Karpas-422 (cell line): ENCODE results near the gene RGS9BP. TPM values are rescaled to one million over a fixed set of nuclear protein-coding genes. Genes with fewer than 3 reads are reported as not detected.

Experiments used
- DNase-seq: peaks from one replicate; pipeline ENCODE4 v3.0.0-alpha.2; 2015
- H2AFZ ChIP-seq: fragments of 200-600 bp; sonication (generic); 2 replicates; pipeline ENCODE4 v1.6.1; 2014; ENCODE audit warnings: antibody characterized with exemption, low read length, mixed read lengths
- H3K27ac ChIP-seq: fragments of 200-600 bp; sonication (generic); 2 replicates; pipeline ENCODE4 v1.5.1; 2014; ENCODE audit warnings: mild to moderate bottlenecking, low read length, moderate library complexity
- H3K27me3 ChIP-seq: fragments of 200-600 bp; sonication (generic); 2 replicates; pipeline ENCODE4 v1.6.1; 2014; ENCODE audit warnings: low read length, mixed read lengths
- H3K36me3 ChIP-seq: fragments of 200-600 bp; sonication (generic); 2 replicates; pipeline ENCODE4 v1.6.1; 2014; ENCODE audit warnings: low read length, mixed read lengths; ENCODE audit not compliant: insufficient read depth
- H3K4me1 ChIP-seq: fragments of 200-600 bp; sonication (generic); 2 replicates; pipeline ENCODE4 v1.6.1; 2014; ENCODE audit warnings: mild to moderate bottlenecking, low read length, mixed read lengths
- H3K4me2 ChIP-seq: fragments of 200-600 bp; sonication (generic); 2 replicates; pipeline ENCODE4 v1.6.1; 2014; ENCODE audit warnings: low read length, low read depth, mild to moderate bottlenecking; ENCODE audit not compliant: poor library complexity, severe bottlenecking
- H3K4me3 ChIP-seq: fragments of 200-600 bp; sonication (generic); 2 replicates; pipeline ENCODE4 v1.5.1; 2014; ENCODE audit warnings: mild to moderate bottlenecking, antibody characterized with exemption, low read length, mixed read lengths
- H3K79me2 ChIP-seq: fragments of 200-600 bp; sonication (generic); 2 replicates; pipeline ENCODE4 v1.6.1; 2014; ENCODE audit warnings: mild to moderate bottlenecking, low read length, mixed read lengths
- H3K9ac ChIP-seq: fragments of 200-600 bp; sonication (generic); 2 replicates; pipeline ENCODE4 v1.6.0; 2014; ENCODE audit warnings: low read length
- H3K9me2 ChIP-seq: fragments of 200-600 bp; sonication (generic), shearing (Covaris generic); replicated peaks from 2 replicates; pipeline ENCODE4 v1.6.0; 2014; ENCODE audit warnings: mild to moderate bottlenecking, low read length, moderate library complexity; ENCODE audit not compliant: insufficient read depth
- H3K9me3 ChIP-seq: fragments of 300-700, 200-600 bp; sonication (generic); 2 replicates; pipeline ENCODE4 v1.6.1; 2014; ENCODE audit warnings: low read length, mixed read lengths
- H4K20me1 ChIP-seq: fragments of 200-600 bp; sonication (generic); 2 replicates; pipeline ENCODE4 v1.6.1; 2014; ENCODE audit warnings: mild to moderate bottlenecking, antibody characterized with exemption, low read length, low read depth; ENCODE audit not compliant: insufficient read depth
- total RNA-seq: library from RNA; depleted of rRNA; stranded (reverse); fragments of >200 nt; shearing (Covaris generic); gene quantifications from 2 replicates; pipeline ENCODE4 v1.2.3, GENCODE V29; 2014; ENCODE audit warnings: low replicate concordance

RGS9BP gene
- total RNA-seq, 1 experiment from 2014 or later = not detected

DNA sequence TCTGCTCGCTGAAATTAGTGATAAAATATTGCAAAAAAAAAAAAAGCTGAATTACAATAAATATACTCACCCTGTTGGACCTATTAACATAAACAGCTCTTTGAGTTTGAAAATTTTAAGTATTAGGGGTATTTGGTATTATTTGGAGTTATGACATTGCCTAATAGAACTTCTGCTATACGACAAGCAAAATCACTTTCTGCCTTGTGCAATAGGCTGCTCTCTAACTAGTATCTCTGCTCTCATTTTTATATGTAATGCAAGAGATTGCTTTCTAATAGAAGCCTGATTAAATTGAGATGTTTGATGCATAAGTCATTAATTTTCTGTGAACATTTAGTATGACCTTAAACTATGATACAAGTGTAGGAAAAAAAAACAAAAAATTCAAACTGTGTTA is 5.3 kb downstream of the RGS9BP start:
- Histone ChIP-seq H3K27me3 (no peaks in the 10 kb centered on the region), H3K36me3 (no peaks in the 10 kb centered on the region), H3K4me2 (no peak overlapping the region), H3K4me3 (no peak overlapping the region), H3K27ac (no peak overlapping the region), H4K20me1 (no peaks in the 10 kb centered on the region), H3K9me2 (no peaks in the 10 kb centered on the region), H3K4me1 (no peaks in the 10 kb centered on the region), H3K9me3 (no peaks in the 10 kb centered on the region), H2AFZ (no peak overlapping the region), H3K79me2 (no peaks in the 10 kb centered on the region), H3K9ac (no peak overlapping the region)
- no peak for DNase-seq

GRCh38 chr19:32682317-32682716 is 6.7 kb downstream of the RGS9BP start:
- H3K79me2 ChIP-seq = no peaks in the 10 kb centered on the region
- no peak for DNase-seq
- H3K4me3 ChIP-seq = no peak overlapping the region
- no peak overlapping the region for H3K9ac ChIP-seq
- no peak overlapping the region for H3K4me2 ChIP-seq
- H3K27ac ChIP-seq = no peak overlapping the region
- H3K9me3 ChIP-seq = no peaks in the 10 kb centered on the region
- H2AFZ ChIP-seq = no peak overlapping the region
- H3K9me2 ChIP-seq = no peaks in the 10 kb centered on the region
- H4K20me1 ChIP-seq = no peaks in the 10 kb centered on the region
- H3K27me3 ChIP-seq = no peaks in the 10 kb centered on the region
- H3K4me1 ChIP-seq = peaks cover 4% of the 10 kb centered on the region
- H3K36me3 ChIP-seq = no peaks in the 10 kb centered on the region

GRCh38 chr19:32686847-32687475 is 11.3 kb downstream of the RGS9BP start:
- Histone ChIP-seq H3K9me3 (no peaks in the 10 kb centered on the region), H3K9ac (no peak overlapping the region), H3K27me3 (no peaks in the 10 kb centered on the region), H3K27ac (no peak overlapping the region), H3K79me2 (peaks cover under 1% of the 10 kb centered on the region), H2AFZ (no peak overlapping the region), H3K4me2 (no peak overlapping the region), H3K36me3 (no peaks in the 10 kb centered on the region), H3K9me2 (no peaks in the 10 kb centered on the region), H3K4me1 (peaks cover 22% of the 10 kb centered on the region), H3K4me3 (no peak overlapping the region), H4K20me1 (no peaks in the 10 kb centered on the region)
- DNase-seq = no peak

DNA sequence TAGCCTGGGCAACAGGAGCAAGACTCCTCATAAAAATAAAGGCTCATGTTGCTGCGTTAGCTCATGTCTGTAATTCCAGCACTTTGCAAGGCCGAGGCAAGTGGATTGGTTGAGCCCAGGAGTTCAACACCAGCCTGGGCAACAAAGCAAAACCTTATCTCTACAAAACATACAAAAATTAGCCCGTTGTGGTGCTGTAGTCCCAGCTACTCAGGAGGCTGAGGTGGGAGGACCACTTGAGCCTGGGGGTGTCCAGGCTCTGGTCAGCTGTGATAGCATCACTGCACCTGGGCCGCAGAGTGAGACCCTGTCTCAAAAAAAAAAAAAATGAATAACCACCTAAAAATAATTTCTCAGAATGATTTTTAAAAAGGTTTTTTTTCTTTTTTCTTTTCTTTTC is 12.0 kb downstream of the RGS9BP start:
- Histone ChIP-seq H4K20me1 (no peaks in the 10 kb centered on the region), H3K4me3 (no peak overlapping the region), H3K27me3 (no peaks in the 10 kb centered on the region), H3K9me3 (no peaks in the 10 kb centered on the region), H3K9me2 (no peaks in the 10 kb centered on the region), H3K36me3 (no peaks in the 10 kb centered on the region), H3K4me1 (peaks cover 29% of the 10 kb centered on the region), H2AFZ (no peak overlapping the region), H3K79me2 (peaks cover 7% of the 10 kb centered on the region), H3K4me2 (no peak overlapping the region), H3K9ac (no peak overlapping the region), H3K27ac (no peak overlapping the region)
- no peak for DNase-seq

GRCh38 chr19:32688311-32688710 is 12.7 kb downstream of the RGS9BP start:
- Histone ChIP-seq H3K4me1 (peaks cover 35% of the 10 kb centered on the region), H3K4me3 (no peak overlapping the region), H3K36me3 (no peaks in the 10 kb centered on the region), H3K27me3 (no peaks in the 10 kb centered on the region), H3K9ac (no peak overlapping the region), H3K27ac (no peak overlapping the region), H3K79me2 (peaks cover 14% of the 10 kb centered on the region), H2AFZ (no peak overlapping the region), H3K9me3 (no peaks in the 10 kb centered on the region), H4K20me1 (no peaks in the 10 kb centered on the region), H3K9me2 (no peaks in the 10 kb centered on the region), H3K4me2 (no peak overlapping the region)
- no peak for DNase-seq

DNA sequence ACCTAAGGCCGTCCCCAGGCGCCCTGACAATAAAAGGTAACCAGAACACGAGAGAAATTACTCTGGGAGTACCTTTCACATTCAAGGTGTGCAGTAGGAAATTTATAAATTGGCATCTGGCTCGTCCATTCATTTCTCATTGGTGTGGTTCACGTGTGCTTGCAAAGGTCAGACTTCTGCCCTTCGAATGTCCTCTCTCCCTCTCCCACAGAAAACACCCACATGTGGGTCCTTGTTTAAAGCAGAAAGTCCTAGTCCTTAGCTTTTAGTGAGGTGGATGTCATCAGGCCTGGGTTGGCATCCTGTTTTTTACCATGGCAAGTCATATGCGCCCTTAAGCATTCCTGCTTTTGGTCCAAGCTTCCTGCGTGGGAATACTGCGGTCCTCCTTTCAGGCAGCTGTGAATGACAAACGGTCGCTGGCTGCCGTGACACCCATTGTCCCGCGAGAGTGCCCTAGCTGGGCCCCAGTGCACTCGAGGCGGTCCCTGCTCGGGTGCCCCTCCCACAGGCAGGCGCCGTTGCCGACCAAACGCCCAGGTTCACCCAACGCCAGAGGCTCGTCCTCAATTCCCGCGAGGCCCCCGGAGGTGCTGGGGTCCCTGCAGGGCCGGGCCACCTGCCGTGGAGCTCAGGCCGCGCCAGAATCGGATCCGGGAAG is 15.8 kb downstream of the RGS9BP start, which contains the start of gene NUDT19:
TSS of gene NUDT19 (plus strand) at position 531 of the 661 bp plus-strand sequence. CDS start 140 bp downstream, outside the sequence.
- Histone ChIP-seq H3K27ac (peak within 1 kb of the TSS; percentile 62), H3K4me3 (peak within 1 kb of the TSS; percentile 70), H3K4me2 (peak within 1 kb of the TSS; percentile 70), H3K27me3 (no peaks in the 10 kb centered on the region), H2AFZ (peak within 1 kb of the TSS; percentile 83; the same call in 1 of the 2 replicates), H3K79me2 (peaks cover 41% of the 10 kb centered on the region), H3K4me1 (peaks cover 36% of the 10 kb centered on the region), H3K36me3 (peaks cover 6% of the 10 kb centered on the region; the same call in 1 of the 2 replicates), H4K20me1 (no peaks in the 10 kb centered on the region), H3K9ac (peak within 1 kb of the TSS; percentile 94), H3K9me3 (no peaks in the 10 kb centered on the region), H3K9me2 (no peaks in the 10 kb centered on the region)
- peak; percentile 96 for DNase-seq

DNA sequence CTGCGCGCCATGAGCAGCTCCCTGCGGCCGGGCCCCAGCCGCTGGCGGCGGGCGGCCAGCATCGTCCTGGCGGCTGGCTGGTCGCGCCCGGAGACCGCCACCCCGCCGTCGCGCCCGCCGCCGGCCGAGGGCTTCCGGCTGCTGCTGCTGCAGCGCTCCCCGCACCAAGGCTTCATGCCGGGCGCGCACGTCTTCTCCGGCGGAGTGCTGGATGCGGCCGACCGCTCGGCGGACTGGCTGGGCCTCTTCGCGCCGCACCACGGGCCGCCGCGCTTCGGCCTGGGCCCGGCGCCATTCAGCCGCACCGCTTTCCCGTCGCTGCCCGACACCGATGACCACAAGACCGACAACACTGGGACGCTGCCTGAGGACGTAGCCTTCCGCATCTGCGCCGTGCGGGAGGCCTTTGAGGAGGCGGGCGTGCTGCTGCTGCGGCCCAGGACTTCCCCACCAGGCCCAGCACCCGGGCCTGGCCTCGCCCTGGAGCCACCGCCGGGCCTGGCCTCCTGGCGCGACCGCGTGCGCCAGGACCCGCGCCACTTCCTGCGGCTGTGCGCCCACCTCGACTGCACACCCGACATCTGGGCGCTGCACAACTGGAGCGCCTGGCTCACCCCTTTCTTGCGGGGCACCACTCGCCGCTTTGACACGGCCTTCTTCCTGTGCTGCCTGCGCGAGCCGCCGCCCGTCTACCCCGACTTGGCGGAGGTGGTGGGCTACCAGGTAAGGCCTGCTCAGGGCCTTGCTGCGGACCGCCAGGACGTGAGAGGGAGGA is 16.5 kb downstream of the RGS9BP start:
- Histone ChIP-seq H3K27ac (peak overlapping the region; percentile 62), H3K4me2 (peak overlapping the region; percentile 70), H3K27me3 (no peaks in the 10 kb centered on the region), H4K20me1 (no peaks in the 10 kb centered on the region), H3K4me3 (peak overlapping the region; percentile 70), H3K9me3 (no peaks in the 10 kb centered on the region), H3K36me3 (peaks cover 9% of the 10 kb centered on the region), H3K9ac (peak overlapping the region; percentile 94), H3K79me2 (peaks cover 48% of the 10 kb centered on the region), H2AFZ (peak overlapping the region; percentile 77; the same call in 1 of the 2 replicates), H3K4me1 (peaks cover 32% of the 10 kb centered on the region), H3K9me2 (no peaks in the 10 kb centered on the region)
- DNase-seq = peak; percentile 82

DNA sequence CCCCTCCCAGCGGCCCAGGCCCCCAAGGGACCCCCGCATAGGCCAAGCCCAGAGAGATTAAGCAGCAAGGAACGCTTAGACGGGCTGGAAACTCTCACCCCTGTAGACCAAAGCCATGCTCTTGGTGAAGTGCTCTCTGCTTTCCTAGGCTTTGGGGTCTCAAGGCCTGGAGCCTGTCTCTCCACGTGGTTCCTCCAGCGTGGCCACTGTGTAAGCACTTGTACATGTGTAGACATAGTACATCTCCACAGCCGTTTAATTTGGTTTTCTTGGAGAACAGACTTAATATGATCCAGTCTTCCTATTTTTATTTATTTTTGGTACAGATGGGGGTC is 17.0 kb downstream of the RGS9BP start:
- Histone ChIP-seq H3K4me1 (peaks cover 32% of the 10 kb centered on the region), H3K9ac (peak overlapping the region; percentile 94), H3K36me3 (peaks cover 13% of the 10 kb centered on the region), H3K4me2 (peak overlapping the region; percentile 70), H3K9me2 (no peaks in the 10 kb centered on the region), H3K9me3 (no peaks in the 10 kb centered on the region), H2AFZ (no peak overlapping the region), H3K79me2 (peaks cover 53% of the 10 kb centered on the region), H3K27me3 (no peaks in the 10 kb centered on the region), H3K27ac (peak overlapping the region; percentile 62; the same call in 1 of the 2 replicates), H4K20me1 (no peaks in the 10 kb centered on the region), H3K4me3 (peak overlapping the region; percentile 70)
- DNase-seq = no peak
